ENCODE data around the gene GNG3. TPM values are rescaled to one million over a fixed set of nuclear protein-coding genes. Genes with fewer than 3 reads are reported as not detected.

GNG3 gene
- total RNA-seq (0.67 TPM in 1 of 2 replicates, not detected in the other), polyA plus RNA-seq (2.6 and 3.0 TPM in 2 replicates)

GRCh38 chr11:62707277-62707861 lies at the start of gene GNG3, which contains the start of gene BSCL2:
Gene GNG3 (plus strand): TSS chr11:62707676. CDS start chr11:62708296, 620 bp downstream.
Gene BSCL2 (minus strand): TSS chr11:62707424. CDS start chr11:62707195, 229 bp downstream.
- Histone ChIP-seq H3K36me3 (peaks cover 8% of the 10 kb centered on the region), H3K27ac (peak within 1 kb of the TSS; percentile 99), H3K4me1 (ENCODE audit: low read depth) (peaks cover 25% of the 10 kb centered on the region), H3K27me3 (no peaks in the 10 kb centered on the region), H3K4me3 (peak within 1 kb of the TSS; percentile 41), H3K9me3 (ENCODE audit: low read depth) (no peaks in the 10 kb centered on the region)
- no peak for TF ChIP-seq CTCF (IDR thresholded peaks at IDR 0.05; ENCODE audit: low read depth, low read length)
- DNase-seq (ENCODE audit: low read depth in 1 of 2, low spot score in 1 of 2) = peak in 1 of 2 donors; percentile 90

- H3K4me3 ChIP-seq = peak overlapping the region; percentile 67
- no peak for TF ChIP-seq CTCF (IDR thresholded peaks at IDR 0.05; ENCODE audit: low read depth, low read length)
- peaks cover 2% of the 10 kb centered on the region for H3K36me3 ChIP-seq
- H3K27ac ChIP-seq = peak overlapping the region; percentile 89
- peak; percentile 57 to 75 for DNase-seq (ENCODE audit: low read depth in 1 of 2, low spot score in 1 of 2)
- no peaks in the 10 kb centered on the region for H3K9me3 ChIP-seq (ENCODE audit: low read depth)
- peaks cover 14% of the 10 kb centered on the region for H3K4me1 ChIP-seq (ENCODE audit: low read depth)
- no peaks in the 10 kb centered on the region for H3K27me3 ChIP-seq
These were observed 42.9 kb upstream of the GNG3 start for GRCh38 chr11:62664405-62665074.

- DNase-seq (ENCODE audit: low read depth in 1 of 2, low spot score in 1 of 2) = peak; percentile 94 to 96
- H3K9me3 ChIP-seq (ENCODE audit: low read depth) = no peaks in the 10 kb centered on the region
- no peak for TF ChIP-seq CTCF (IDR thresholded peaks at IDR 0.05; ENCODE audit: low read depth, low read length)
- H3K4me1 ChIP-seq (ENCODE audit: low read depth) = peaks cover 14% of the 10 kb centered on the region
- peak within 1 kb of the TSS; percentile 89 for H3K27ac ChIP-seq
- peak within 1 kb of the TSS; percentile 67 for H3K4me3 ChIP-seq
- peaks cover 2% of the 10 kb centered on the region for H3K36me3 ChIP-seq
- no peaks in the 10 kb centered on the region for H3K27me3 ChIP-seq
These were observed 42.3 kb upstream of the GNG3 start, which contains the start of the genes C11orf98 and CSKMT for GRCh38 chr11:62665075-62665598. Gene C11orf98 (minus strand): TSS chr11:62665210. CDS start chr11:62665169, 41 bp downstream. Gene CSKMT (plus strand): TSS chr11:62665312. CDS start chr11:62665880, 568 bp downstream.

GRCh38 chr11:62665599-62666258 lies 41.7 kb upstream of the GNG3 start:
- Histone ChIP-seq H3K27me3 (no peaks in the 10 kb centered on the region), H3K4me3 (peak overlapping the region; percentile 67), H3K36me3 (peaks cover 2% of the 10 kb centered on the region), H3K4me1 (ENCODE audit: low read depth) (peaks cover 15% of the 10 kb centered on the region), H3K9me3 (ENCODE audit: low read depth) (no peaks in the 10 kb centered on the region), H3K27ac (peak overlapping the region; percentile 89)
- TF ChIP-seq CTCF (IDR thresholded peaks at IDR 0.05; ENCODE audit: low read depth, low read length) = no peak
- DNase-seq (ENCODE audit: low read depth in 1 of 2, low spot score in 1 of 2) = peak; percentile 78 to 79

- DNase-seq (ENCODE audit: low read depth in 1 of 2, low spot score in 1 of 2) = no peak
- Histone ChIP-seq H3K9me3 (ENCODE audit: low read depth) (no peaks in the 10 kb centered on the region), H3K4me3 (peak overlapping the region; percentile 67), H3K27me3 (no peaks in the 10 kb centered on the region), H3K4me1 (ENCODE audit: low read depth) (peaks cover 18% of the 10 kb centered on the region), H3K36me3 (peaks cover 2% of the 10 kb centered on the region), H3K27ac (peak overlapping the region; percentile 89)
- TF ChIP-seq CTCF (IDR thresholded peaks at IDR 0.05; ENCODE audit: low read depth, low read length) = no peak
These were observed 41.1 kb upstream of the GNG3 start for GRCh38 chr11:62666259-62666926.

Data from cardiac muscle cell (in vitro differentiated cells and primary cell).